NCI-H2107 treated with DMSO at 0.1 percent for 48 hours (cell line): ENCODE results near the gene RGS3.
A peak's percentile ranks its signal among the peaks of the same experiment; 100 is the strongest.

Experiments
- DNase-seq: peaks from one replicate; lab custom pipeline; 2025; ENCODE audit not compliant: unreplicated experiment; lab: John Stamatoyannopoulos, UW

Gene RGS3

DNA sequence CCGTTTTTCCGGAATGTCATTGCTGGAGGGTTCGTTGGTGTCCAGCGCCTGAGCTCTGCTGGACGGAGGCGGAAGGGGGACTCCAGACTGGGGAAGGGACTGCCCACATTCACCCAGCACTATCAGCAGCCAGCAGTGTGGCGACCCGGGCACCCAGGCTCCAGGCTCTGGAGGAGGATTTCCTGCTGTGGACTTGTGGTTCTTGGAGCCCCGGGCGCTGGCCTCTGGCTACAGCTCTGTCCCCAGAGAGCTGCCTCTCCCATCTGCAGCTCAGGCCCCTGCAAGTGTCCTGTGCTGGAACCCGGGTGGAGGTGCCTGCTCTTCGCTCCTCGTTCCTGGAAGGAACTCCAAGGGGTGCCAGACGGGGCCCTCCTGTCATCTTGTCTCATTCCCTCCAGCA lies 152.6 kb downstream of the RGS3 start:
- DNase-seq: no peak

DNA sequence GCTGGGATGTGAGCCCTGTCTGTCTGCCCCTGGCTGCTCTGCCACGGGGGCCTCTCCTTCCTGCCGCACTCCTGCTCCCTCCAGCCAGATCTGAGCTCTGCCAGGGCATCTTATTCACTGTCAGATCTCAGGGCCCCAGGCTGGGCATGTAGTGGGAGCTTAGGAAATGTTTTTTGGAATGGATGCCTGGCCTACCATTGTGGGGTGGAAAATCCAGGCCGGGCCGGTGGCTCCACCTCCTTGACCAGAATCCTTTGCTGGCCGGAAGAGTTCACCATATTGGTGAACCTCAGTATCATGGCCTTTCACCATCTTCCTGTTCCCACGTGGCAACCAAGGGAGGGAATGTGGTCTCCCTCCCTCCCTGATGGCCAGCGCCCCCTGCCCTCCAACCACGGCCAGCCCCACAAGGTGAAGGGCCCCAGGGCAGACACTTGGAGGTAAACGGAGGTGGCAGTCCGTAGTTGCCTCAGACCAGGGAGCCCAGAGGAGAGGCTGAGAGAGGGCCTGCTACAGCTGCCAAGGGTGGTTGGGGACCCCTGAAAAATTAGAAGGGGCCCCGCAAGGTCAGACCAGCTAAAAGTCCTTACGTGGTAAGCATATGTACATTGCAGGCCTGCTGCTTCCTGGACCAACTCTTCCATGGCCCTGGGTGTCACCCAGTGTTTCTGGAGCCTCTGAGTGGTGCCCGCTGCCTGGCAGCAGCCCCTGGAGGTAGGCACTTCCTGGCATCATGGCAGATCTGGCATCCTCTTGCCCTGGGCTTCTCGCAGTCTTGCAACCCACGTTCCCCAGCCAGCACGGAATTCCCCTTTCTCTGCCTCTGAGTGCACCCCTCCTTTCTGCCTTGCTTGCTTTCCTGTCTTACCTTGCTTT lies 153.3 kb downstream of the RGS3 start:
- no peak for DNase-seq

DNA sequence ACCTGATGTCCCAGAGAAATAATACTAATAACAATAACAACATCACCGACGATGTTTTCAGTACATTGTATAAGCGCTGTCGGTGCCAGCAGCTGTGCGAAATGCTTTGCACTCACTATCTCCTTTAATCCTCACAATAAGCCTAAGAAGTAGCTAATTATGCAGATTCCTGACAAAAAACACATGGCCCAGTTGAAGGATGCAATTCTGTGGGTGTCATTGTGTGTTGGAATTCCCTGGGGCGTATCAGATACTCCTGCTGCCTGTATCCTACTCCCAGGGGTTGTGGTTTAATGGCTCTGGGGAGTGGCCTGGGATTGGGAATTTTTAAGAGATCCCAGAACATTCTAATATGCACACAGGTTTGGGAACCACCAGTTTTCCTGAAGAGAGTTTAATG lies 154.0 kb downstream of the RGS3 start:
- DNase-seq: no peak

DNA sequence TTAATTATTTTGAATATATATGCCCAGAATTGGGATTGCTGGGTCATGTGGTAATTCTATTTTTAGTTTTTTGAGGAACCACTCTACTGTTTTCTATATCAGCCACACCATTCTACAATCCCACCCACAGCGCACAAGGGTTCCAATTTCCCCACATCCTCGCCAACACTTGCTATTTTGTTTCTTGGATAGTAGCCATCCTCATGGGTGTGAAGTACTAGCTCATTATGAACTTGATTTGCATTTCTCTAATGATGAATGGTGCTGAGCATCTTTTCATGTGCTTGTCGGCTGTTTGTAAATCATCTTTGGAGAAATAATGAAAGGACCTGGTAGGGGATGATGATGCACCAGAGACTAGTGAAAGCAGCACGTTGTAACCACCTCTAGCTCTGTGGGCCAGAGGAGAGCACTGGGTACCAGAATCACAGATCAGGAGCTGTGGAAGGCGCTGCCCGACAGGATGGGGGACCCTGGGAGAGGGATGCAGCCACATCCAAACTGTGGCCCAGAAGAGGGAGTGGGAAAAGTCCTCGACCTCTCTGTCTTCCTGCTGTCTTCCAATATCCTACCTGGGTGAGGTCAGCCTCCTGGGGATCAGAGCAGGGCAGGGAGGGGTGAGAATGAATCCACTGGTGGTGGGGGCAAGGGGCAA lies 155.4 kb downstream of the RGS3 start:
- DNase-seq: no peak

DNA sequence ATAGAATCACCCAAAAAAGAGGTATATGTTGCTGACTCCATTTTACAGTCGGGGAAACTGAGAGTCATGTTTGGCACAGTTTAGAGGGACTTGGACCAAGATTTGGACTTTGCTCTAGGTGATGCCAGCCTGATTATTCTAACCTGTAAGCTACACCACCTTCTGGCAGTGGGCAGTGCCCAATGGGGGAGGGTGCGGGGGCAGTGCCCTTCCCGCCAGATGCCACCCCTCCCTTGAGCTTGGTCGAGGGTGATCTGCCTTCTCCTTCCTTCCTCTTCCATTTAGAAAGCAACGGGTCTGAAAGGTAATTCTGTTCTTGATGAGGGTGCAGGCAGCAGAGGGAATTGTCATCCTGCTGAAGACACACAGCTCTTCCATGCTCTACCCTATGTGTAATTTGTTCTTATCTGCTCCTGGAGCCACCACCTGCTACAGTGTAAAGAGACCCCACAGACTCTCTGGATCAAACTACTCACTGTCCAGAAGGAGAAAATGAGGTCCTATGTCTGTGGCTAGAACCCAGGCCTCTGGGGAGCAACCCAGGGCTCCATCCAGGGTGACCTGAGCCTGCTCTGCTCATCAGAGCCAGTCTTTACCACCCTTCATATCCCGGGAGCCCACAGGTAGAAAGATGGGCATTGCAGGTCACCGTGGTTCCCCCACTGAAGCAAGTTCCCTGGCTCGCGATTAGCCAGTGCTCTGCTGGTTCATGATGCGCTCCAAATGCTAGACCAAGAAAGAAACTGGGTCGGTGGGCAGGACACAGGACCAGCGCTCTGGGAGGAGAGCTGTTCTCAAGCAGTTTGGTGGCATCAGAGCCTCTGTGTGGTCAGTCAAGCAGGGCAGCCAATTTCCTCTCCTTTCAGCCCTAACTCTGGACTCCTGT lies 156.2 kb downstream of the RGS3 start:
- DNase-seq: no peak

DNA sequence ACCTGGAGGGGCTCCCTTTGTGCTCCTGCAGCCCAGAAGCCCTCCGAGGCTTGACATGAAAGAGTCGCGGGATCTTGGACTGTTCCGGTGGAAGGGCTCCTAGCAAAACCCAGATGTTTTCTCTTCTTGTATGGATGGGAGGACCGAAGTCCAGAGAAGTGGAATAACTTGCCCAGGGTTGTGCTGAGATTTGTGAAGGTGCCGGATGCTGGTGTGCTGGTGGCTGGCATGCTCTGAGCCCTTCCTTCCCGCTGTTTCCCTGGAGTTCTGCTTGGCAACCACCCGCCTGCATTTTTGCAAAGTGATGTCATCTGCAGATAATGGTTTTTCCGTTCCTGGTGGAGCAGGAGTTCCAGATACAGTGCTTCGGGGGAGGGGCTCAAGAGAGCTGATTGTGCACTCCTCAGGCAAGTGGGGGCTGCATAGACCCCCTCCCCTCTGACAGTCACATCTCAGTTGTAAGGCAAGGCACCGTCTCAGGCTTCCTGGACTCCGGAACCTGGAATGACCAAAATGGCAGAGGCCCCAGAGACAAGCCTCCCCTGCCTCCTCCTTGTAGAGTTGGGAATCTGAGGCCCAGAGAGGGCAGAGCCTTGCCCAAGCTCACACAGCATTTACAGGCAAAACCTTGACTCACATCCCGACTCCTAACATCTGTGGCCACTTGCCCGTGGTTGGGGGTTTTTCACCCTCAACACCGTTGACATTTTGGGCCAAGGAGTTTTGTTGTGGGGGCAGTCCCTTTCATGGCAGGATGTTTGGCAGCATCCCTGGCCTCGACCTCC lies 157.0 kb downstream of the RGS3 start:
- peak; percentile 24 for DNase-seq

DNA sequence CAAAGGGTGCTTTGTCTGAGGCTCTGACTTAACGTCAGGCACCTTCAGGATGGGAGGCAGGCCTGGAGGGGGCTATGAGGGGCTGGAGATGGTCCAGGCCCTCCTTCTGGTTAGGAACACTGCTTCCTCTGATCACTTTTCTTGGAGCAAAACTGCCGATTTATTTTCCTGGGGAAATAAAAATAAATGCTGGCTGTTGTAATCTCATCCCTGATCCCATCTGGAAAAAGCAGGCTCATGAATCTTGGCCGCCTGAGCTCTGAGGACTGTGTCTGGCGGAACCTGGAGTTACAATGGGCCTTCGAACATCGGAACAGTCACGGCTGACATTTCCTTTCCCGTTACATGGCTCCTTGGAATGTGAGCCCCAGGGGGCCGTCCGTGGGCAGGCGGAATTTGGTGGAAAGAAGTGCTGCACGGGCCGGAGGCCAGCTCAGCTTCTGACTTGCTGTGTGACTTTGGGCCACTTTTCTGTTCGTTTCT lies 157.8 kb downstream of the RGS3 start:
- no peak for DNase-seq

DNA sequence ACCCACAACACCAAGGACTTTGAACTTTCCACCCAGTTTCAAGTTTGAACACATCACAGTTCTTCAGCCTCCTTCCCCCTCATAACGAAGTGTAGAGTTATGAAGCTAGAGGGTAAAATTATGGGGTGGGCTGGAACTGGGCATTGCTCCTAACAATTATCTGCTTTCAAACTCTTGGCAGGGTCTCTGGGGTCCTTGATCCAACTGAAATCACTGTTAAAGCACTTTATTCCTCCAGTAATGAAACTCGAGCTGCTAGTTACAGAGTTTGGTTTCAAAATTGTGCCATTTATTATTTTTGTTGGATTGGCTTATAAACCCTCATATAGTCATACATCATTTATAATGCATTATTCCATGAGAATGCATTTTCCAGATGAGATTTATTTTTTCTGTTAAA lies 158.5 kb downstream of the RGS3 start:
- DNase-seq: no peak

DNA sequence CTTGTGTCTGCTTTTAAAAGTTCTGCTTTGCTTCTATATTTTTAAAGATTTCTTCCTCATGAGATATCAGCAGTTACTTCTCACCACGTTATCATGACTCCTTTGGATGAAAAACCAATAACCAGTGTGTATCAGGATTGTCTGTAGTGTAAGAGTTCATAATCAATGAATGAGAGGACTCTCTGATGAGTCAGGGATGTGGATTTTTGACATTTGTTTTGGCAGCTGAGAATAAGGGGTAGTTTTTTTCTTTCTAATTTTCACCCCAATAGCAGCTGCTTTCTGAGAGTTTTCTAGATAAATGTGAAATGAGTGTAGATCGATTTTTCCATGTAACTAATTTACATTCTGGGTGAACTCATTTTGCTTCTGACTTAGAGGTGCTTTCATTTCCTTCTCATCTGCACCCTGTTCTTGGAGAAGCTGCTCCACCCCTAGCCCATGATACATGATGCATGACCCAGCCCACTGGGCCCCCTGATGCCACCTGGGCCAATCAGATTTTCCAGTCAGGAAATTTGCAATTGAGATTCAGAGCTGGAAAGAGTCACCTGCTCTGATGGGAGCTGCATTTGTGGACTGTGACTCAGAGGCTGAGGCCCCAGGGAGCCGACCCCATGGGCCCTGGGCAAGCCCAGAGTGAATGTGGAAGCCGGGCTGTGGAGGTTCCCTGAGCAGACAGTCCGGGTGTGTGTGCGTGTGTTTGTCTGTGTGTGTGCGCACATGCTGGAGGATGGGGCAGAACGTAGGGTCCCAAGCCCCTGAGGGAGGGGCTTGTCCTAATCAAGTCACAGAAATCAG lies 159.3 kb downstream of the RGS3 start:
- DNase-seq: peak; percentile 68

DNA sequence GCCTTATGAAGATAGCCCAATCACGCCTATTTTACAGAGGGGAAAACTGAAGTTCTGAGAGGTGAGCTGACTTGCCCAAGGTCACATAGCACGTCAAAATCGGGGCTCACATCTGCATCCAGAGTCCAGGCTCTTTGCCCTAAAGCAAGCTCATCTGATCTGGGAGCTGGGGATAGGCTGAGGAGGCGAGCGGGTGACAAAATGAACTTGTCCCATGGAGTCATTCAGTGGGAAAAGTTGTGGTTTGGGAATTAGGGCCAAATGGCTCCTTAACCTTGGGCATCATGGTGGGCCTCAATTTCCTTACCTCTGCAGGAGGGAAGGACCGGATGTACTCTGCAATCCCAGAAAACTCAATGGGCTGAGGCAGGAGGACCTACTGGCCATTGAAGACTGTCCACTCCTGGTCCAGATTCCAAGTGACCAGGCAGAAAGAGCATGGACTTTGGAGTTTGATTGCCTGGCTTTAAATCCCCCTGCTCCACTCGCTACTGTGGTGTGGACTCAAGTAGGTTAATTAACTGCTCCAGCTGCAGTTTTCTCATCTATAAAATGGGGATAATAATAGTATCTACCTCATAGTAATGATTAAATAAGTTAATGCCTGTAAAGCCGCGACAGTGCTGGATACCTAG lies 160.4 kb downstream of the RGS3 start:
- DNase-seq: no peak

DNA sequence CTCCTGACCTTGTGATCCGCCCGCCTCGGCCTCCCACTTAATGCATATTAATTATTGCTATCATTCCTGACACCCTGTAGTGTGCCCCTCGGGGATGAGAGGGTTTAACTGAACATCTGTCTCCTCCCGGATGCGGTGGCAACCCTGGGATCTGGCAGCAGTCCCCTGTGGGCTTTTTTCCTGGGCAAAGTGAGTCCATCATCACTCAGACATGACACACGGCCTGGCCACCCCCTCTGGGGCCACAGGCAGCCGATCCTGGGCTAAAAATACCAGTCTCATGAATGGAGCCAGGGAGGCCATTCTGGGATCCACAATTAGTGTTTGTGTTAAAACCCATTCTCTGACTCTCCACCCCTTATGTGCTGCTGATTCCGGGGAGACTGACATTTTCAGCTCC lies 161.2 kb downstream of the RGS3 start:
- DNase-seq: no peak

DNA sequence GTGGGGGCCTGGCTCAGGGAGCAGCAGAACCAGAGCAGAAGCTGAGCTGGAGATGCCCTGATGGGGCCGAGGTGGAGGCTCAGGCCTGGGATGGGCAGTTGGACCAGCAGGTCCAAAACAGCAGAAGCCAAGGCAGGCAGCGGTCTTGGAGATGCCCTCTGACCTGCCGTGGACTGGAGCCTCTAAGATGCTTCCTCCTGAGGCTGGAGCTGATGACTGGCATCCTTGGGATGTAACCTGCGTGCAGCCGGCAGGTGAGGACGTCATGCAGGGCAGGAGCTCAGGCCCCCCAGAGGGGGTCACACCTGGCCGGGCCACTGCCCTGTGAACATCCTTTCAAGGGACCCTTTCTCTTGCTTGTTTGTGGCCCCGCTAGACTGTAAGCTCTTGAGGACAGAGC lies 162.0 kb downstream of the RGS3 start:
- no peak for DNase-seq

DNA sequence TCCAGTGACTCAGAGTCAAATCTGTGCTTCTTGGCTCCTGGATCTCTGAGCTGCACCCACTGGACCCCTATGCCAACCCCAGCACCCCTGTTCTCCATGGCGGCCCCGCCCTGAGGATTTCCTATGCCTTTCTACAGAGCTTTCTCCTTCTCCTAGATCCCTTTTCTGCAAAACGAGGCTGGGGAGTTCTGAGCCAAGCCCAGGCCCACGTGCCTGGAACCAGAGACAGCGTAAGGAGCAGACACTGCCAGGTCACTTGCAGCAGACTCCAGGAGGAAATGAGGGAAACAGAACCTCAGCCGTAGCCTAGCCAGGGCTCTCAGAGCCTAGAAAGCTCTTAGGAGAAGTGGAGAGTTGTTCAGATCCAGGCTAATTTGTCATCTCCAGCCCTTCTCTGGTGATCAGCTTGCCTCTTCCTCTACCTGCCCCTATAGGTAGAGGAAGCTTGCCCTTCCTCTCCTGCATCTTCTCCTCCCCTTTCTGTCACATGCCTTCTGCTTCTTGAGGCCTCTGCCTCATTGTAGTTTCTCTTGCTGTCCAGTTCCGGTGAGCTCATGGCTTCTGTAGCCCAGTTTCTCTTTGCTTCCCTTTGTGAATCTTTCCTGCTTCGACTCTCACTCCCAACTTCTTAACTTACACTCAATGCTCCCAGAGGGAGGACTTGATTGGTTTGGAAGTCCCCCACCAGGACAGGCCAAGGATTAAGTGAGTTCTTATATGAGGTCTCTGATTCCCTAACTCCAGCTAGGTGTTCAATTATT lies 163.4 kb downstream of the RGS3 start:
- no peak for DNase-seq

DNA sequence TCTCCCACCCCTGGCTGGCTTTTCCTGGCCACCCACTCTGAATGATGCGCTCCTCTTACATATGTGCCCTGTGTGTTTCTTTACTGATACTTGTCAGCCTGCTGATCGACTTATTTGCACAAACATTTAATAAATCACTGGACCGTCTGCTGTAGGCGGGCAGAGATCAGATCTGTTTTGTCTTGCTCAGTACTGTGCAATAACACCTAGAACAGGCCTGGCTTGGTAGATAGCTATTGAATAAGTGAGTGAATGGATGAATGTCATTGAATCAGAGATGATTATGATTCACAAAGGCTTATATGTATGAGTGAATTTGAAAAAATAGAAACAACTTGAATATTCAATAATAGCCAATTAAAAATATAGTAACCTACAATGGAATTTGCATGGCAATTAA lies 165.1 kb downstream of the RGS3 start:
- no peak for DNase-seq

DNA sequence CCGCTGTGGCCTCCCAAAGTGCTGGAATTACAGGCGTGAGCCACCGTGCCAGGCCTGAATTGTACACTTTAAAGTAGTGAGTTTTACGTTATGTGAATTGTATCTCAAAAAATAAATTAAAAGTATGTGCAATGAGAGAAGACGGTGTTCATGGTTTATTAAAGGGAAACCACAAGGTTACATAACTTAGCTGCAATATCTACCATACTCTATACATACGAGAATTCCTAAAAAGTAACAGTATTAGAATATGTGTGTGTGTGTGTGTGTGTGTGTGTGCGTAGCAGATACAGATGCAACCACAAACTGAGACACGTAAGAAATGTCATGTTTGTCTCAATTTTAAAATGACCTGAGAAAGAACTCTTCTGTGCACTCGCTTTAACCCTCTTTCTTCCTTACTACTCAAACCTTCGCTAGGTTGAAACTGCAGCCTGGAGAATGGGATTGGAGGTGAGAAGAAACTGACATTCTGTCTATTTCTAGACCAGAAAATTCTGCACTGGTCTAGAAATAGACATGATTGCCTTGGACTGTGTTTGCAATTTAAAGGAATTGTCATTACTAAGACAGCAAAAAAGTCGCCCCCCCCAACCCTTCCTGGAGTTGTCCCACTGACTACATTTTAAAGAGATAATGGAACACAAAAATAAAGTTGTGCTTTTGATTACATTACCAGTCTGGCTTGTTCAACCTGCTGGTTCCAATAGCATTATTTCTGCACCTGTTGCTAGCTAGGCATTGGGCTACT lies 167.0 kb downstream of the RGS3 start:
- DNase-seq: no peak

DNA sequence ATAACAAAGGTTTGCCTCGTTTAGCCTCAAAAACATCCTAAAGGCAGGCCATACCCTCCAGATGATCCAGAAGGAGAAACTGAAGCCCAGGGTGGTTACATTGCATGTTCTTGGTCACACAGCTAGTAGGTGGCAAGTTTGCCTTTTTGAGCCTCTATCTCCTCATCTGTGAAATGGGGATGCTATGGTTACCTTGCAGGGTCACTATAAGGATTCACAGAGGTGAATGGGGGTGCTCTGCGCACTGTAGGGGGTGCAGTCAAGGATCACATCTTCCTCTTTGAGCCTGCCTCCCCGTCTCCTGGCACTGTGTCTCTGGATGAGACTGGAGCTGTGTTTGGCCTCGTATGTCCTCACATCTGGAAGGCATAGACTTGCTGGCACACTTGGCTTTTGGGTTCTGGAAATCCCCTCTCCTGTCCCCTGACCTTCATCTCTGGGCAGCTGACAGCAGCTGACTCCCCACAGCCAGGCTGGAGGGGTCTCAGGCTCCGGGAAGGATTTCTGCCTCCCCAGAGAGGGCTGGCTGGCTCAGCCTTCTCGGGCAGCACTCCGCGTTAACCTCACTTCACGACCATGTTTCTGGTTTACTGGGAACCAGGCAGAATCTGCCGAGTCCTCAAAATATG lies 167.7 kb downstream of the RGS3 start:
- DNase-seq: no peak

DNA sequence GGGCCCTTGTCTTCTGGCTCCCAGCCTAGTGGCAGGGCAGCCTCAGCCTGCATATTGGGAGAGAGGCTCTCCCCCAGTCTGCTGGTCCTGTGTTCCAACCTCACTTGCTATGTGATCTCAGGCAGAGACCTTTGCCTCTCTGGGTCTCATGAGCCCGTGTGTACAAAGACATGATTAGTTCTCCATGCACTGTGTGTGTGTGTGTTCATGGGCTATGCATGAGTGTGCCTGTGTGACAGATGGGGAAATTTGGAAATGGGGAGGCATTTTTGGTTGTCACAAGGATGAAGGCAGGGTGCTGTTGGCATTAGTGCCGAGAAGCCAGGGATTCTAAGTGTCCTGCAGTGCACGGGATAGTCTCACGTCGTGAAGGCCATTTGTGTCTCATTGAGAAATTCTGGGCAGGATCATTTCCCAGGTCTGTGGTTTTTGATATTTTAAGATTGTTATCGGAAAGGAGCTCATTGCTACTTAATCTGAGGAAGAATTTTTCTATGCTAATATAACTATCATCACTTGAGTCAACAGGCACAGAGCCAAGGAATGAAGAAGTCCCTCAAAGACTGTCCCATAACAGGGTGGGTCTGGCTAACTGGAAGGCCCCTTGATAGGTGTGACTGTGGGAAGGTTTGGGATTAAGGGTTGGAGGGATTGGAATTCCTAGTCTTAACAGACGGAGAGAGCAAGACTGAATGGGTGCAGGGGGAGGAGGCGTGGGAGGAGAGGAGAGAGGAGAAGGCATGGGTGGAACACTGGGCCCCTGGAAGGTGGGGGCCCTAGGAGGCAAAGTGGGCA lies 168.5 kb downstream of the RGS3 start:
- DNase-seq: no peak
